SK-N-SH (cell line): Measurements from ENCODE around the gene TRAF2. TPM values are rescaled to one million over a fixed set of nuclear protein-coding genes. Genes with fewer than 3 reads are reported as not detected.

ENCODE experiments used
- CTCF ChIA-PET: fragments of 300-600, 350-600 bp; formaldehyde crosslinking; extraction: SDS; loops from one replicate; lab custom pipeline; 2021; lab: Yijun Ruan, JAX
- POLR2A ChIA-PET: fragments of 350-600 bp; sonication (Branson Sonifier 250); formaldehyde crosslinking; extraction: SDS; loops from one replicate; lab custom pipeline; 2020; ENCODE audit warnings: antibody characterized with exemption, inconsistent platforms; lab: Yijun Ruan, JAX
- DNase-seq: peaks from one replicate; pipeline ENCODE4 v3.0.0; 2012
- H2AFZ ChIP-seq: fragments of 200-600 bp; sonication (generic); 2 replicates; pipeline ENCODE4 v1.8.1; 2016; ENCODE audit warnings: antibody characterized with exemption, mild to moderate bottlenecking, low read depth
- H3F3A ChIP-seq: fragments of 200-600 bp; sonication (generic); replicated peaks from 2 replicates; pipeline ENCODE3; 2016; ENCODE audit warnings: antibody characterized with exemption, mild to moderate bottlenecking; ENCODE audit not compliant: insufficient read depth
- H3K27ac ChIP-seq, 2 experiments: fragments of 200-500 bp in 1 of 2; fragments of 200-600 bp in 1 of 2; sonication (Bioruptor generic) in 1 of 2; sonication (generic), shearing (Covaris generic) in 1 of 2; 2 replicates each; pipeline versions ENCODE4 v1.5.1 to v1.6.1; 2014 to 2016; ENCODE audit warnings: low read depth in 2 of 2, inconsistent platforms in 1 of 2, low read length in 1 of 2, mild to moderate bottlenecking in 1 of 2, mixed read lengths in 1 of 2
- H3K27me3 ChIP-seq: fragments of 200-600 bp; sonication (generic), shearing (Covaris generic); 2 replicates; pipeline ENCODE4 v1.6.1; 2016; ENCODE audit warnings: mixed run types; ENCODE audit not compliant: insufficient read depth
- H3K36me3 ChIP-seq, 2 experiments: fragments of 200-500 bp in 1 of 2; fragments of 200-600 bp in 1 of 2; sonication (Bioruptor generic) in 1 of 2; sonication (generic) in 1 of 2; replicated peaks in 1 of 2; 2 replicates each; pipeline versions ENCODE3 to v1.5.1; 2014 to 2016; ENCODE audit warnings: low read length in 1 of 2, mild to moderate bottlenecking in 1 of 2; ENCODE audit not compliant: insufficient read depth in 2 of 2, control insufficient read depth in 1 of 2
- H3K4me1 ChIP-seq, 2 experiments: fragments of 200-500 bp in 1 of 2; fragments of 200-600 bp in 1 of 2; sonication (Bioruptor generic) in 1 of 2; sonication (generic), shearing (Covaris generic) in 1 of 2; 2 replicates each; pipeline versions ENCODE4 v1.5.1 to v1.6.1; 2014 to 2016; ENCODE audit warnings: low read depth in 1 of 2, low read length in 1 of 2, mixed run types in 1 of 2; ENCODE audit not compliant: insufficient read depth in 2 of 2, control insufficient read depth in 1 of 2
- H3K4me2 ChIP-seq: fragments of 200-600 bp; sonication (generic), shearing (Covaris generic); 2 replicates; pipeline ENCODE4 v1.6.1; 2017; ENCODE audit warnings: mixed run types
- H3K4me3 ChIP-seq, 2 experiments: fragments of 200-500 bp in 1 of 2; fragments of 200-600 bp in 1 of 2; sonication (Bioruptor generic) in 1 of 2; sonication (generic), shearing (Covaris generic) in 1 of 2; 2 replicates each; pipeline versions ENCODE4 v1.5.1 to v1.8.1; 2014 to 2016; ENCODE audit warnings: low read depth in 2 of 2, inconsistent platforms in 1 of 2, low read length in 1 of 2, mild to moderate bottlenecking in 1 of 2, mixed read lengths in 1 of 2, moderate library complexity in 1 of 2
- H3K79me2 ChIP-seq: fragments of 200-600 bp; sonication (generic); 2 replicates; pipeline ENCODE4 v1.8.1; 2017; ENCODE audit warnings: mild to moderate bottlenecking; ENCODE audit not compliant: insufficient read depth
- H3K9ac ChIP-seq: fragments of 200-600 bp; sonication (generic); 2 replicates; pipeline ENCODE4 v1.6.1; 2017; ENCODE audit warnings: mixed run types
- H3K9me2 ChIP-seq: fragments of 200-600 bp; sonication (generic); 2 replicates; pipeline ENCODE4 v1.6.1; 2017; ENCODE audit warnings: mixed run types
- H3K9me3 ChIP-seq: fragments of 200-600 bp; sonication (generic); 2 replicates; pipeline ENCODE4 v1.6.1; 2017; ENCODE audit warnings: mixed run types, mild to moderate bottlenecking, moderate library complexity
- H4K20me1 ChIP-seq: fragments of 200-600 bp; sonication (generic); 2 replicates; pipeline ENCODE4 v1.6.1; 2017; ENCODE audit warnings: mild to moderate bottlenecking, mixed run types; ENCODE audit not compliant: insufficient read depth
- EZH2phosphoT487 ChIP-seq: fragments of 200-600 bp; sonication (generic); IDR thresholded peaks from 2 replicates; pipeline ENCODE4 v1.6.1; 2017; ENCODE audit warnings: low read depth, mixed run types, mild to moderate bottlenecking, antibody characterized with exemption, moderate library complexity, borderline replicate concordance
- FOSL2 ChIP-seq: IDR thresholded peaks from 2 replicates; pipeline ENCODE4 v1.4.0; 2012; ENCODE audit warnings: low read depth, mild to moderate bottlenecking, moderate library complexity, borderline replicate concordance
- FOXJ3 ChIP-seq: sonication (generic); formaldehyde crosslinking; IDR thresholded peaks from 2 replicates; pipeline ENCODE4 v1.5.1; 2020; ENCODE audit warnings: mild to moderate bottlenecking, missing genetic modification reagents
- FOXM1 ChIP-seq: IDR thresholded peaks from 2 replicates; pipeline ENCODE4 v1.4.0; 2012; ENCODE audit warnings: low read depth, mild to moderate bottlenecking
- GABPA ChIP-seq: IDR thresholded peaks from 2 replicates; pipeline ENCODE4 v1.4.0; 2012; ENCODE audit warnings: low read depth, mild to moderate bottlenecking
- NRF1 ChIP-seq: IDR thresholded peaks from 2 replicates; pipeline ENCODE4 v1.6.1; 2012; ENCODE audit warnings: low read depth, mild to moderate bottlenecking, low read length
- PBX3 ChIP-seq: IDR thresholded peaks from 2 replicates; pipeline ENCODE4; 2012
- POLR2AphosphoS5 ChIP-seq: IDR thresholded peaks from 2 replicates; pipeline ENCODE4 v1.6.1; 2012; ENCODE audit warnings: low read depth, low read length
- RCOR1 ChIP-seq: fragments of 150-350 bp; IDR thresholded peaks from 2 replicates; pipeline ENCODE4 v1.6.1; 2017; ENCODE audit warnings: antibody characterized with exemption, low read length
- RFX5 ChIP-seq: IDR thresholded peaks from 2 replicates; pipeline ENCODE4 v1.6.1; 2012; ENCODE audit warnings: mild to moderate bottlenecking, improper control_type of control experiment, low read length
- RXRA ChIP-seq: IDR thresholded peaks from 2 replicates; pipeline ENCODE4 v1.4.0; 2012; ENCODE audit warnings: low read depth, mild to moderate bottlenecking, borderline replicate concordance
- SIN3A ChIP-seq: IDR thresholded peaks from 2 replicates; pipeline ENCODE4 v1.6.1; 2012; ENCODE audit warnings: low read depth, mild to moderate bottlenecking, low read length, moderate library complexity, borderline replicate concordance
- SMC3 ChIP-seq: IDR thresholded peaks from 2 replicates; pipeline ENCODE4 v1.6.1; 2012; ENCODE audit warnings: low read depth, low read length, improper control_type of control experiment
- TAF1 ChIP-seq: IDR thresholded peaks from 2 replicates; pipeline ENCODE4 v1.6.1; 2012; ENCODE audit warnings: low read depth, mild to moderate bottlenecking, low read length, moderate library complexity, borderline replicate concordance
- TEAD4 ChIP-seq: IDR thresholded peaks from 2 replicates; pipeline ENCODE4 v1.4.0; 2012; ENCODE audit warnings: mild to moderate bottlenecking, borderline replicate concordance; ENCODE audit not compliant: insufficient read depth
- USF1 ChIP-seq: IDR thresholded peaks from 2 replicates; pipeline ENCODE4 v1.4.0; 2012; ENCODE audit warnings: low read depth, borderline replicate concordance
- YY1 ChIP-seq: IDR thresholded peaks from 2 replicates; pipeline ENCODE4 v1.4.0; 2012; ENCODE audit warnings: low read depth, mild to moderate bottlenecking
- WGBS: methylation state at CpG from one replicate; pipeline ENCODE4 v1.1.6; 2017; ENCODE audit warnings: low lambda C conversion rate; 5-methylcytosine and 5-hydroxymethylcytosine counted together
- polyA plus RNA-seq, 3 experiments: library from polyadenylated mRNA; depleted of rRNA; stranded (reverse); fragments of >200 nt; gene quantifications; 2 replicates each; pipeline ENCODE4 v1.2.3, GENCODE V29; 2012
- TF ChIP-seq, protein P1 (sequence below): fragments of 200-600 bp; sonication (generic); IDR thresholded peaks from 2 replicates; pipeline ENCODE4 v1.6.1; 2017; ENCODE audit warnings: antibody characterized with exemption, mild to moderate bottlenecking, moderate library complexity
- TF ChIP-seq, protein P2 (sequence below): IDR thresholded peaks from 2 replicates; pipeline ENCODE4 v1.4.0; 2012; ENCODE audit warnings: low read depth, borderline replicate concordance
- TF ChIP-seq, protein P3 (sequence below): fragments of 150-350 bp; IDR thresholded peaks from 2 replicates; pipeline ENCODE4 v1.6.1; 2016; ENCODE audit warnings: mild to moderate bottlenecking, low read depth, low read length

Gene TRAF2
- polyA plus RNA-seq, 1 of the 3 experiments (the other 2 are of a cell fraction), result 15.4 TPM

GRCh38 chr9:136865041-136865767, 21.1 kb upstream of the TRAF2 start:
- 55% methylated on average over 9 of the region's 11 CpGs for whole genome bisulfite sequencing
- ChIA-PET CTCF (interaction anchor here (1.0 kb wide), 1 partner anchor 13 kb away, joined by 3 read pairs; no protein-coding TSS in a partner anchor), POLR2A (no interaction called here)
- Histone ChIP-seq H3F3A (no peaks in the 10 kb centered on the region), H2AFZ (no peak overlapping the region), H3K4me1 (peaks cover 6 to 9% of the 10 kb centered on the region in 2 experiments; a peak in 1 of 4 replicates), H3K9me3 (no peaks in the 10 kb centered on the region), H4K20me1 (no peaks in the 10 kb centered on the region), H3K79me2 (peaks cover 43% of the 10 kb centered on the region), H3K4me3 (peak overlapping the region; percentile 69 to 83), H3K36me3 (peaks cover 23 to 34% of the 10 kb centered on the region in 2 experiments), H3K9me2 (no peaks in the 10 kb centered on the region), H3K4me2 (peak overlapping the region; percentile 89), H3K27me3 (no peaks in the 10 kb centered on the region), H3K27ac (no peak overlapping the region), H3K9ac (peak overlapping the region; percentile 94; the same call in 1 of the 2 replicates)
- TF ChIP-seq, protein P1, sequence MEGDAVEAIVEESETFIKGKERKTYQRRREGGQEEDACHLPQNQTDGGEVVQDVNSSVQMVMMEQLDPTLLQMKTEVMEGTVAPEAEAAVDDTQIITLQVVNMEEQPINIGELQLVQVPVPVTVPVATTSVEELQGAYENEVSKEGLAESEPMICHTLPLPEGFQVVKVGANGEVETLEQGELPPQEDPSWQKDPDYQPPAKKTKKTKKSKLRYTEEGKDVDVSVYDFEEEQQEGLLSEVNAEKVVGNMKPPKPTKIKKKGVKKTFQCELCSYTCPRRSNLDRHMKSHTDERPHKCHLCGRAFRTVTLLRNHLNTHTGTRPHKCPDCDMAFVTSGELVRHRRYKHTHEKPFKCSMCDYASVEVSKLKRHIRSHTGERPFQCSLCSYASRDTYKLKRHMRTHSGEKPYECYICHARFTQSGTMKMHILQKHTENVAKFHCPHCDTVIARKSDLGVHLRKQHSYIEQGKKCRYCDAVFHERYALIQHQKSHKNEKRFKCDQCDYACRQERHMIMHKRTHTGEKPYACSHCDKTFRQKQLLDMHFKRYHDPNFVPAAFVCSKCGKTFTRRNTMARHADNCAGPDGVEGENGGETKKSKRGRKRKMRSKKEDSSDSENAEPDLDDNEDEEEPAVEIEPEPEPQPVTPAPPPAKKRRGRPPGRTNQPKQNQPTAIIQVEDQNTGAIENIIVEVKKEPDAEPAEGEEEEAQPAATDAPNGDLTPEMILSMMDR, result no peak
- TF ChIP-seq FOSL2 (no peak), GABPA (no peak), POLR2AphosphoS5 (no peak), TEAD4 (no peak), RCOR1 (no peak), EZH2phosphoT487 (no peak), PBX3 (no peak), RFX5 (no peak), FOXJ3 (CRISPR knock-in tag) (no peak), USF1 (no peak), RXRA (no peak), SMC3 (no peak), SIN3A (no peak), YY1 (no peak), NRF1 (no peak), TAF1 (no peak), FOXM1 (no peak)
- TF ChIP-seq, protein P2, sequence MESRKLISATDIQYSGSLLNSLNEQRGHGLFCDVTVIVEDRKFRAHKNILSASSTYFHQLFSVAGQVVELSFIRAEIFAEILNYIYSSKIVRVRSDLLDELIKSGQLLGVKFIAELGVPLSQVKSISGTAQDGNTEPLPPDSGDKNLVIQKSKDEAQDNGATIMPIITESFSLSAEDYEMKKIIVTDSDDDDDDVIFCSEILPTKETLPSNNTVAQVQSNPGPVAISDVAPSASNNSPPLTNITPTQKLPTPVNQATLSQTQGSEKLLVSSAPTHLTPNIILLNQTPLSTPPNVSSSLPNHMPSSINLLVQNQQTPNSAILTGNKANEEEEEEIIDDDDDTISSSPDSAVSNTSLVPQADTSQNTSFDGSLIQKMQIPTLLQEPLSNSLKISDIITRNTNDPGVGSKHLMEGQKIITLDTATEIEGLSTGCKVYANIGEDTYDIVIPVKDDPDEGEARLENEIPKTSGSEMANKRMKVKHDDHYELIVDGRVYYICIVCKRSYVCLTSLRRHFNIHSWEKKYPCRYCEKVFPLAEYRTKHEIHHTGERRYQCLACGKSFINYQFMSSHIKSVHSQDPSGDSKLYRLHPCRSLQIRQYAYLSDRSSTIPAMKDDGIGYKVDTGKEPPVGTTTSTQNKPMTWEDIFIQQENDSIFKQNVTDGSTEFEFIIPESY, result no peak
- TF ChIP-seq, protein P3, sequence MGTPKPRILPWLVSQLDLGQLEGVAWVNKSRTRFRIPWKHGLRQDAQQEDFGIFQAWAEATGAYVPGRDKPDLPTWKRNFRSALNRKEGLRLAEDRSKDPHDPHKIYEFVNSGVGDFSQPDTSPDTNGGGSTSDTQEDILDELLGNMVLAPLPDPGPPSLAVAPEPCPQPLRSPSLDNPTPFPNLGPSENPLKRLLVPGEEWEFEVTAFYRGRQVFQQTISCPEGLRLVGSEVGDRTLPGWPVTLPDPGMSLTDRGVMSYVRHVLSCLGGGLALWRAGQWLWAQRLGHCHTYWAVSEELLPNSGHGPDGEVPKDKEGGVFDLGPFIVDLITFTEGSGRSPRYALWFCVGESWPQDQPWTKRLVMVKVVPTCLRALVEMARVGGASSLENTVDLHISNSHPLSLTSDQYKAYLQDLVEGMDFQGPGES, result no peak
- no peak for DNase-seq
